GM21390 (cell line): Measurements from ENCODE around the gene MAP4K1.
"Not testable (repeated sequence)": the region's sequence is repeated elsewhere in the genome, so short reads cannot be mapped to it uniquely, and the experiment has no call there.

Experiments
- ATAC-seq: cut with Tn5 transposase; IDR thresholded peaks from one replicate; pipeline ENCODE4 v1.9.1; 2021; ENCODE audit not compliant: unreplicated experiment

Gene MAP4K1

DNA sequence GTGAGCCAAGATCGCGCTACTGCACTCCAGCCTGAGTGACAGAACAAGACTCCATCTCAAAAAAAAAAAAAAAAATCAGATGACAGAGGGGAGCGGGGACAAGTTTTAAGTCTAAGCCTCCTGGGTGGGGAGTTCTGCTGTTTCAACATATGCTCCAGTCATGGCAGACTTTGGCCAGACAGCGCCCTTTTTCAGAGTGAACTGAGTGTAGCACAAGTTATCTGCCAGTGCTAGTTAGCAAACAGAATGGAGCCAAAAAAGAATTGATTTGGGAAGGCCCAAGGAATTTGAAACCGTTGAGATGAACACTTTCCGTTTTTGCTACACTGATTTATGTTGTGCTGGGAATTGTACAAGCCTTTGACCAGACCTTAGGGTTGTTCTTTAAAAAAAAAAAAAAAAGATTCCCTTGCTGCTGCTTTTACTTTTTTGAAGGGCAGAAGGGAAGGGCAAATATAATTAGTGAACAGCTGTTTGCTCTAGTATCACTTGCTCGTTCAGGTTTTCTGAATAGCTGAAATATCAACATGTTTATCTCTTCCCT lies 35.3 kb upstream of the MAP4K1 start:
- ATAC-seq = no peak

DNA sequence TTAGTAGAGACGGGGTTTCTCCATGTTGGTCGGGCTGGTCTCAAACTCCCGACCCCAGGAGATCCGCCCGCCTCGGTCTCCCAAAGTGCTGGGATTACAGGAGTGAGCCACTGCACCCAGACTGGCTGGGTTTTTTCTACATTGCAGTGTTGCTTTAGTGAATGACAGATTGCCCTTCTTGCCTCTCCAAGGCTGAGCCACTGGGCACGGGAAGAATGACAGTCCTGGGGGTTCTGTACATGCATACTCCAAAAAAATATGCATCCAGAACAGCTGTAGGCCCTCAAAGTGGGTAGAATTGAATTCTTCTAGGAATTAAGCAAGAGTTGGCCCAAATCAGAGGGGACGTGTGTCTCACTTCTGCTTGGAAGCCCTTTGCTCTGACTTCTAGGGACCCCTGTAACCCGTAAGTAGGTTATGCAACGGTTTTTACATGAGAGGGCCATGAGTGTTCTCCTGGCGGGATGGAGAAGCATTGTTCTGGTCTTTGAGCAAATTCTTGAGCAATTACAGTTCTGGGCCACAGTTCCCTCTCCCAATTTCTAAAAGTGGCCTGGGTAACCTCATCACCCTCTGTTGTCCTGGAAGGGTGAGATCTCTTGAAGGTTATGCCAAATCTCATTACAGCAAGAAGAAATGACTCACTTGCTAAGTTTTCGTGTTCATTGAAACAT lies 33.3 kb upstream of the MAP4K1 start:
- no peak for ATAC-seq

DNA sequence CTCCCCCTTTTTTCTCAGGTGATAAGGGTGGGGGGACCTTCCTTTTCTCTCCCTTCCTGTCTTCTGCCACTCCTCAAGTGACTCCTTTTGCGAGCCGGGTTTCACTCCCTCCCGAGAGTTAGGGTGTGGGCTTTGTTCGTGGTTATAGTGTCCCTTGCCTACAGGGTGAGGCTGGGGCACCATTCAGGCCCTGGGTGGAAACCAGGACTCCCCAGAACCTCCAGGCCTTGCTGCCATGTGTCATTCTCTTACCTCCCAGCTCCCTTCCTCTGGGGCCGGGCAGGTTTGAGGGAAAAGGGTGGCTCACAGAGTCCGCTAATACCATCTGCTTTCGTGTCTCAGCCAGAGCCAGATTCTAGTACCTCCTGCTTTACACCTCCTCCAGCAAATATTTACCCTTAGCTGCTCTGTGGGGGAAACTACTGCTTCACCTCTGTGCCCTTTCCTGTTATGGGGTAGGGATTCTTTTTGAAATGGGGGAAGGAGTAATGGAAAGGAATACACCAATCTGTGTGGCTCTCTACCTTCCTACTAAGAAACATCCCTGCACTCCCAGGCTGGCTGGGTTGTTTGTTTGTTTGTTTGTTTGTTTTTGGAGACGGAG lies 32.5 kb upstream of the MAP4K1 start:
- no peak for ATAC-seq

DNA sequence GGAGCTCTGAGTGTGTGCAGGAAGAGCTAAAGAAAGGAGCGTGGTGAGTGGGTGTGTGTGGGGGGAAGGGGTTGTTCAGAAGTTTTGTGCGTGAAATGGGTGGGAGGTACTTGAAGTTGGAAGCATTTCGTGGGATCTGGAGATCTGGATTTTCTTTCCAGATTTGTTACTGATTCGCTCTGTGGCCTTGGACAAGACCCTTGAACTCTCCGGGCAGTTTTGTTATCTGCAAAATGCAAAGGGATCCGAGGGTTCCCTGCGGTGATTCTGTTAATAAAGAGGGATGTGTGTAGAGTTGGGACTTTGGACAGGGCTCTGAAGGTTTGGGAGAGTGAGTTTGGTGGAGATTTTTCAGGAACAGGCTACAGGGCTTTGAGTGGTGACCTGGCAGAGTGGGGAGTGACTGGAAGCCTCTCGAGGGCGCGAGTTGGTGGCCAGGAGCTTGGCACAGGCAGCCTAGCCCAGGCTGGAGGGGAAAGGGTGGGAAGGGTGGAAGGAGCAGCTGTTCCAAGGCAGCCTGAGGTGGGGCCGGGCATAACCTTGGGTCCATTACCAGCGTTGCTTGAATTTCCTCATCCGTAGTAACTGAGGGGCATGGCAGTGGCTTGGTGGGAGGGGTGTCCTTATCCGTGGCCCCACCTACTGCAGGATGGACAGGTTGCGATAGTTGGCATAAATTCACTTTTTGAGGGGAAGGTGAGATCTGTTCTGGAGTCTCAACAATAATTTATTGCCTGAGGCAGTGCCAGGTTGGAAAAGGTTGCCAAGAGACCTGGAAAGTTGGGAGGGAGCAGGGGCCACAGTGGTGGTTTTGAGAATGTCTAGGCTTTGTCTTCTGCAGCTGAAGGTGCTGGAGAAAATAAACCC lies 31.8 kb upstream of the MAP4K1 start:
- ATAC-seq = no peak

DNA sequence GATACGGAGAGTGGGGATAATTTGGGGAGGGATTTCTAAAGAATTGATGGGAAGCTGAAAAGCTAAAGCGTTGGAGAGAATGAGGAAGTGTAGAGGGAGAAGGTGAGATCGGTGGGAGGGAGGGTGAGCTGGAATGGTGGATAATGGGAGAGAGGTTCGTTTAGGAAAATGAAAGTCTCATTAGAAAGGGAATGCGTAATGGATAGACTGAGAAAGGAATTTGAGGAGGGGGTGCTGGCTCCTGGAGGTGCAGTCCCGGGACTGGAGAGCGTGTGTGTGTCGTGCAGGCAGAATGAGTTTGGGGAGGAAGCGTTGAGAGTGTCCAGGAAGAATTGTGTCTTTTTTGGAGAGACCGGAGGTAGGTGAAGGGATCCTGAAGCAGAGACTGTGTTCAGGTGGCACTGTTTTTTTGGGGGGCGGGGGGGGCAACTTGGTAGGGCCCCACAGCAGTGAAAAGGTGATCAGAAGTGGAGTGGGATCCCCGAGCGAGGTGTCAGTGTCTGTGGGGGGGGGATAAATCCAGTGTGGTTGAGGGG lies 31.1 kb upstream of the MAP4K1 start:
- no peak for ATAC-seq

DNA sequence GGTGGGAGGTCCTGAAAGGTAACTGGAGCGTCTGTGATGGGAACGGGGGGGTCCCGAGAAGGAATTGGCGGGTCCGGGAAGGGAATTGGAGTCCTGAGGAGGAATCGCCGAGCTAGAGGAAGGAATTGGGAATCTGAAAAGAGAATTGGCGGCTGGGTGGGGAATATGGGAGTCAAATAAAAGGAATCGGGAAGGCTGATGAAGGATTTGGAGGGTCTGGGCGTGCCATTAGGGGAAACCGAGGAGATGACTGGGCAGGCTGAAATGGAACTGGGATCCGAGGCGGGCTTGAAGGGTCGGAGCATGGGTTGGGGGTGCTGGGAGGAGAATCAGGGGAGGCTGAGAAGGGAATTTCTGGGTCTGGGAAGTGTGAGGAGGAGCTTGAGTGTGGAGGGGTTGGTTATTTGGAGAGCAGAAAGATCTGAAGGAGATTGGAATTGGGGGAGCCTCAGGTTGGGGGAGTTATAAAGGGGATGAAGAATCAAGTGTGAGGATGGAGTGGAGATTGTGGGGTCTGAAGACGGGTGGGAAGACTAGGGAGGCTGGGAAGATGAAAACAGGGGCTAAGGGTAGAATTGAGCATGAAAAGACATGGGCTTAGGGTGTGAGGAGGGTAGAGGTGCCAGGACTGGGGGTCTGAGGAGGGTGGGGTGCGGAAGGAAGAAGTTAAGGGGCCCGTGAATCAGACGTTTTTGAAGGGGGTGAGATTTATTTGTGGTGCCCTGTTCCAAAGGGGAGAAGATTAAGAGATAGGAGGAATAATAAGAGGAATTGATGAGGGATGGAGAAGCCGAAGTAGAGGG lies 30.4 kb upstream of the MAP4K1 start:
- ATAC-seq = no peak

DNA sequence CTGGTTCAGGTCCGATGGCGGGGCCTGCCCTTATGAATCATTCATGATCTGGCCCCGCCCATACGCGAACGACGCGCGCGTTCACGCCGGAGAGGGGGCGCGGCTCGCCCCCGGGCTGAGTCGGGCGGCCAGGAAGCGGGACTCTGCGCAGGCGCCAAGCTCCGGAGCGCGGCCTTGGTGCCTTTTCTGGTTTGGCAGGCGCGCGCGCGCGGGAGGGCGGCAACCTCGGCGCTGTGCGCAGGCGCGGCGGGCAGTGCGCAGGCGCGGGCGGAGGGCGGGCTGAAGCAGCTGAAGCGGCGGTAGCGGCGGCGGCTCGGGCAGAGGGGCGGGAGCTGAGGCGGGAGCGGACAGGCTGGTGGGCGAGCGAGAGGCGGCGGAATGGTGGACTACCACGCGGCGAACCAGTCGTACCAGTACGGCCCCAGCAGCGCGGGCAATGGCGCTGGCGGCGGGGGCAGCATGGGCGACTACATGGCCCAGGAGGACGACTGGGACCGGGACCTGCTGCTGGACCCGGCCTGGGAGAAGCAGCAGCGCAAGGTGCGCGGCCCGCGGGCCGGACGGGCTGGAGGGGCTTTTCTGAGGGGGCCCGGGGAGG lies 29.7 kb upstream of the MAP4K1 start, which contains the start of gene ACTN4:
Gene ACTN4 (plus strand): TSS at position 282 of the 598 bp plus-strand sequence. CDS start 97 bp downstream, at position 379.
- peak; percentile 81 for ATAC-seq

DNA sequence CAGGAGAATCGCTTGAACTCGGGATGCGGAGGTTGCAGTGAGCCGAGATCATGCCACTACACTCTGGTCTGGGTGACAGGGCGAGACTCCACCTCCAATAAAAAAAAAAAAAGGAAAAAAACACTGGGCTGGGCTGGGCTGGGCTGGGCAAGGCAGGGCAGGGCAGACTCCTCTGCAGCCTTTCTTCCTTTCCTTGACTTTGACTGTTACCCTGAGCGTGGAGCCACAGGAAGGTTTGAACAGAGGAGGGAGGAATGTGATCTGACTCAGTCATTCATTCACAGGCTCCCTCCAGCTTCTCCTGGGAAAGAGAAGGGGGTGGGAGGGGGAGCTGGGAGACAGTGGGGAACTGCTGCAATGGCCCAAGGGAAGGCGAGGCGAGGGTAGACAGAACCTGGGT lies 27.0 kb upstream of the MAP4K1 start:
- no peak for ATAC-seq

DNA sequence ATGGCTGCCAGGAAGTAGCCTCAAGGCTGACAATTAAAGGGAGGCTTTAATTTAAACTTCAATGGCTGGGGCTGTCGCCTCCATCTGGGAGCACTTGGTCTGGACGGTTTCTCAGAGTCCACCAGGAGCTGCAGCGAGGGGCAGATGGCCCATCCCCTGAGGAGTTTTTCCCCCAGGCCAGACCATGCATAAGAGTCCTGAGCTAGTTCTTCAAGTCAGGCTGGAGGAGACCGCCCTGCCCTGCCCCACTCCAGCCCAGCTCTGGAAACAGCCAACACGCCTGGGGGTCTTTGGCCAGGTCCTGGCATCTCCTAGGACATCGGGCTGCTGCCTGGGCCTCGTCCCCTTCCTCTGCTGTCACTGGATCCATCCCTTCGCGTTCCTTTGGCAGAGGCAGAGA lies 24.4 kb upstream of the MAP4K1 start:
- ATAC-seq = no peak

DNA sequence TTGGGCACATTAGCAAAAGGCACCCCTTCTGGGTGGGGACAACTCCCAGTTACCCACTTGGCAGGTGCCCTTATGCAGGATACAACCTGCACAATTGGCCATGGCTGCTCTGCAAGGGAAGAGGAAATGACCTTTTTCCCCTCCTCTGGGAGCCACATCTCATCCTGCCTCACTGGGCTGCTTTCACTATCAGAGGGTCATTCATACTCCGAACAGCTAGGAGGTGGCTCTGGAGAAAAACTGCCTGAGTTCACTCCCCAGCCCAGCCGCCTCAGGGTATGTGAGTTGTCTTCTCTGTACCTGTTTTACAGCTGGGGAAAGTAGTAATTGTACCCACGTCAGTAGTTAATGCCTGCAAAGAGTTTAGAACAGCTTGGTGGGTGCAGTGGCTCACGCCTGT lies 22.6 kb upstream of the MAP4K1 start:
- ATAC-seq = no peak

DNA sequence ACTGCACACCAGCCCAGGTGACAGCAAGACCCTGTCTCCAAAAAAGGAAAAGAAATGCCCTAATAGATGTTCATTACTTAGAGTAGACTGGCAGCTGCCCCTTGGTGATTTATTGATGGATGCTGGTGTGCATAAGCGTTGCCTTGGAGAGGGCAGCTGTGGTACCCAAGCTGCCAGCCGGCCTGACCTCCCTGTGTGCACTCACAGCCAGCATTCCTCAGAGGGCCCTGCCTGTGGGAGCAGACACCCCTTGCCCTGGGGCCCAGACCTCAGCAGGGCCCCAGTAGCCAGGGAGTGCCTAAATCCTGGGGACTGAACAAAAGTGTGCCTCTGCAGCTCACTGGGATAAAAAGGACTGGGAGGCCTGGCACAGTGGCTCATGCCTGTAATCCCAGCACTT lies 21.9 kb upstream of the MAP4K1 start:
- no peak for ATAC-seq

DNA sequence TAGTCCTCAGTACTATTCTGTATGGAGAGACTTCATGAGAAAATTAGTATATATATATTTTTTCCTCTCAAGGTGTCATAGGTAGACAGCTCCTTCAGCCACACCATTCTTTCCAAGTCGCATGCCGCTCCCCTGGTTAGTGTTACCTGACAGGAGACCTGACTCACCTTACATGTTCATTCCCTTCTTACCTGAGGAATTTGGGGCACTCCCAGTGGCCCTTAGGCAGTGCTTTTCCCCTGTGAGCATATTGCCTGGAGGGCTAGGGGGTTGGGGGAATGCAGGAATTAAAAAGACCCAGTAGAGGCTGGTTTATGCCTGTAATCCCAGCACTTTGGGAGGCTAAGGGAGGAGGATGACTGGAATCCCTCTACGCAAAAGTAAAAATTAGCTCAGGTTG lies 20.7 kb upstream of the MAP4K1 start:
- no peak for ATAC-seq

DNA sequence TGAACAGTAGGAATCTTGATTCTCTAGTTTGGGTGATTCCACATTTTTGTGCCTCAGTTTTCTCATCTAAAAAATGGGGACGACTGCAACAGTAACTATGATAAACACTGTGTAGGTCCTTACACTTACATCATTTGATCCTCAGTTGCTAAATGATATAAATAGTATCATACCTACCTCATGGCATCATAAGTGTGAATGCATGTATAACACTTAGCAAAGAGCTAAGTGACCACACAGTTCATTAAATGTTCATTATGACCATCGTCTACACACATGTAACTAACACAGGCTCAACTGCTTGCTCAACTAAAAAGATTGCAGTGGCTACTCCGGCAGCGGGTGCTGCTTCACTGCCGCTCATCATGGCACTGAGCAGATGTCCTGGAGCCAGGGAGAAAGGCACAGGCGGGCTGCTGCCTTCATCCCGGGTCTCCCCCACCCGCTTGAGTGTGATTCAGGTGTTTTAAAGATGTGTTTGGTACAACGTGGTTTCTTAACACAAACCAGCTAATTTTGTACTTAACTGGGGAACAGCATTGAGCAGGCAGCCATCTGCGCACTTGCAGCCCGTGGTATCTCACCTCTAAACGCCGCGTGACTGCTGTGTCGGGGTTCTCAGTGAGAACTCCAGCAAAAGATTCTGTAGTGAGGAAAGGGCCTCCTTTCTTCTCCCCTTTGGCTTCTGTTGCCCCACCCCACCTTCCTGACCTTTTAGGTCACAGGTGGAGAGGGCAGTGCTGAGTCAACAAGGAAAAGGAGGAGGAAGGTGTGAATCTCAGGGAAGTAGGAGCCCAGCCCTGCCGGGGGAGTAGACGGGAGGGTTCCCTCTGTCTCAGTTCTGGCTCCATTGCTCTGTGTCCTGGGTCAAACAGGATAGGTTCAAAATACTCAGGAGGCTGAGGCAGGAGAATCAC lies 18.0 kb upstream of the MAP4K1 start:
- no peak for ATAC-seq

DNA sequence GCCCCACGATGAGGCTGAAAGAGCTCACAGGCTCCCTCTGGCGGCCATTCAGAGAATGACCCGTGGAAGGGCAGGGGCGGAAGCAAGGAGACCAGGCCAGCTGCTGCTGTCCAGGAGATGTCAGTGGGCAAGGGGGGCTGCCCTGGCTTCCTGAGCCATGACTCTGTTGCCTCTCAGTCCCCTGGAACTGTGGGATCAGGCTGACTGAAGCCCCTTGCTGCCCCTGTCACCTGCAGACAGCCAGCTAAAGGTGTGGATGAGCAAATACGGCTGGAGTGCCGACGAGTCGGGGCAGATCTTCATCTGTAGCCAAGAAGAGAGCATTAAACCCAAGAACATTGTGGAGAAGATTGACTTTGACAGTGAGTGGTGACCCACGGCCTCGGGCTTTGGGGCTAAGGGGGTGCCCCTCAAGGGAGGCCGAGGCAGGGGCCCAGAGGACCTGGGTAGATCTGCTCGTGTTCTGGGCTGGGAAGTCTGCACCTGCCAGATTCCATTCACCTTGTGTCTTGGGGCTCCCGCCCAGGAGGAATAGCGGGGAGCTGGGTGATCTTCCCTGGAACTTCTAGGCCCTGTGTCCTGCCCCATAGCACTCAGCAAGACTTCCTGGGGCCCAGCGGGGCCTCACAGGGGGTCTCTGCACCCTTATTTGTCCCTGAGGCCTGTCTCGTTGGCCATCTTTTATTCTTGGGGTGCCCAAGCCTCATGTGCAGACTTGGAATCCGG lies 17.2 kb upstream of the MAP4K1 start:
- no peak for ATAC-seq

DNA sequence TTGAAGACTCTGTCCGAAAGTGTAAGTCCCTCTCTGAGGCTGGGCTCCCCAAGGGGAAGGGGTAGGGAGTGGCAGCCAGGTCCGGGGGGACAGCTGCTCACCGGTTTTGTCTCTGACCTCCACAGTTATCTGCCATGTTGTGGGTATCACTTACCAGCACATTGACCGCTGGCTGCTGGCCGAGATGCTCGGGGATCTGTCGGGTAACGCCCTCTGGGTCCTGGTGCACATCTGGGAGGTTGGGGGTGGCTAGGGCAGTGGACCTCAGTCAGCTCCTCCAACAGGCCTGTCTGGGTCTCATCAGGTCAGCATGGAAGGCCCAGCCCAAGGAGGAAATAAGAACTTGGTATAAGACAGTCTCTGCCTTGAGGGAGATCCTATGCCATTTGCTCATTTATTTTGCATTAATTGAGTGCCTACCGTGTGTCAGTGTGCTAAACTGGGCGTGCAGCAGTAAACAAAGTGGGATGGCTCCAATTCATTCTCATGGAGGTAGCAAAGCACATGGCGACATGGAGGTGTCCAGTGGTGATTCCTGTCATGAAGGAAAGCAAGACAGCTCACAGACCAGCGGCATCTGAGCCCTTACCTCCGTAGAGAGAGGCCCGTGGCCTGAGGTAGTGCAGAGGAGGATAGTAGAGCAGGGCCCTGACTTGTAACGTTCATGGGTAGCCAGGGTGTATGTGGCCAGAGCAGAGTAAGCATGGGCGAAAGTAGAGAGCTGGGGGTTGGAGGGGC lies 14.9 kb upstream of the MAP4K1 start:
- ATAC-seq = no peak

DNA sequence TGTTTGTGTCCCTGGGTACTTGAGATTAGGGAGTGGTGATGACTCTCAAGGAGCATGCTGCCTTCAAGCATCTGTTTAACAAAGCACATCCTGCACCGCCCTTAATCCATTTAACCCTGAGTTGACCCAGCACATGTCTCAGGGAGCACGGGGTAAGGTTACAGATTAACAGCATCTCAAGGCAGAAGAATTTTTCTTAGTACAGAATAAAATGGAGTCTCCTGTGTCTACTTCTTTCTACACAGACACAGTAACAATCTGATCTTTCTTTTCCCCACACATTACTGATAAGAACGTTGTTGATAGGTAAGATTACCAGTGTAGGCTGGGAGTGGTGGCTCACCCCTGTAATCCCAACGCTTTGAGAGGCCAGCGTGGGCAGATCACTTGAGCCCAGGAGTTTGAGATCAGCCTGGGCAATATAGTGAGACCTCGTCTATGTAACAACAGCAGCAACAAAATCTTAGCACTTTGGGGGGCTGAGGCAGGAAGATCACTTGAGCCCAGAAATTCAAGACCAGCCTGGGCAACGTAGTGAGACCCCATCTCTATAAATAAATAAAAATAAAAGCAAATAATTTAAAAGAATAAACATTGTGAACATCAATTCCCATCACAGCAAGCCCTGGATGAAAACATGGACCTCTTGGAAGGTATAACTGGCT lies 14.2 kb upstream of the MAP4K1 start:
- ATAC-seq = not testable (repeated sequence)

DNA sequence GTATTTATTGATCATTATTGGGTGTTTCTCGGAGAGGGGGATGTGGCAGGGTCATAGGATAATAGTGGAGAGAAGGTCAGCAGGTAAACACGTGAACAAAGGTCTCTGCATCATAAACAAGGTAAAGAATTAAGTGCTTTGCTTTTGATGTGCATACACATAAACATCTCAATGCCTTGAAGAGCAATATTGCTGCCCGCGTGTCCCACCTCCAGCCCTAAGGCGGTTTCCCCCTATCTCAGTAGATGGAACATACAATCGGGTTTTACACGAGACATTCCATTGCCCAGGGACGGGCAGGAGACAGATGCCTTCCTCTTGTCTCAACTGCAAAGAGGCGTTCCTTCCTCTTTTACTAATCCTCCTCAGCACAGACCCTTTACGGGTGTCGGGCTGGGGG lies 13.5 kb upstream of the MAP4K1 start:
- not testable (repeated sequence) for ATAC-seq
